HS-27A (cell line): ENCODE results near the gene DCC.
"Not testable (repeated sequence)": the region's sequence is repeated elsewhere in the genome, so short reads cannot be mapped to it uniquely, and the experiment has no call there.

Source experiments
- DNase-seq: peaks from one replicate; pipeline ENCODE4 v3.0.0-alpha.2; 2012; ENCODE audit warnings: low read depth, missing footprints

Gene DCC

GRCh38 chr18:52348209-52348608 is 8.2 kb downstream of the DCC start:
- no peak for DNase-seq

- DNase-seq = no peak
These were observed 9.5 kb downstream of the DCC start for GRCh38 chr18:52349498-52349897.

DNA sequence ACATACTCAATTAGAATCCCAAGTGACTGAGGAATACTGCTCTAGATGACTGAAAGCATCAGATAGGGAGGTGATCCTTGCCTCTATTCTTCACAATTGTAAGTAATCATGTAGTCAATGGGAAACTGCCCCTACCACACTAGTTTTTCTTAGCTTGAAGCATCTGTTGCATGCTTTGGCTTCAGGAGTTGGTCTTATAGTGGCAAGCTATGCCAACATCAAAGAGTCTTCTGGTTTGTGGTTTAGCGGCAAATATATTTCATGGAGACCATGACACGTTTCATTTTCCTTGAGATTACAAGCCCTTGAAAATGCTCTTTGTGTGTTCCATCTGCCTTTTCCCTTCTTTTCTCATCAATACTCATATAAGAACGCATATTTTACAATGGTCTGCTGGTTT is 12.9 kb downstream of the DCC start:
- no peak for DNase-seq

GRCh38 chr18:52353589-52353988 is 13.6 kb downstream of the DCC start:
- DNase-seq = no peak

DNA sequence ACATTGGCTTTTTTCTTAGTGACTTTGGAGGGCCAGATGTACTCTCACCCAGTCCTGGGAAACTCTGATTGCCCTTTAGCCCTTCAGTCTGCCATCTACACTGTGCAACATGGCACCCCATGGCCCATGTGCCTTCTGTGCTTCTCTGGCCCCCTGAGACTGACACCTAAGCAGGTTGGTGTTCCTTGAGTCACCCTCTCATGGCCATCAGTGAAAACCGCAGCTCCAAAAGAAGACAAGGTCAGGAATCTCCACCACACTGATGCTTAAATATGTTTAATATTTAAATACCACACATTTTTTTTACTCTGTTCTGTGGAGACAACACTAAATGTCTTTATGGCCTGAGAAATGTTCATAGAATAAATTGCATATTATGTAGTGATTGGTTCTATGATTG is 23.9 kb downstream of the DCC start:
- DNase-seq = no peak

DNA sequence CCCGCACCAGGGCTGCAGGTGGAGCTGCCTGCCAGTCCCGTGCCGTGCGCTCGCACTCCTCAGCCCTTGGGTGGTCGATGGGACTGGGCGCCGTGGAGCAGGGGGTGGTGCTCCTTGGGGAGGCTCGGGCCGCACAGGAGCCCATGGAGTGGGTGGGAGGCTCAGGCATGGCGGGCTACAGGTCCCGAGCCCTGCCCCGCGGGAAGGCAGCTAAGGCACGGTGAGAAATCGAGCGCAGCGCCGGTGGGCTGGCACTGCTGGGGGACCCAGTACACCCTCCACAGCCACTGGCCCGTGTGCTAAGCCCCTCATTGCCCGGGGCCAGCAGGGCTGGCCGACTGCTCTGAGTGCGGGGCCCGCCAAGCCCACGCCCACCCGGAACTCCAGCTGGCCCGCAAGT is 26.9 kb downstream of the DCC start:
- DNase-seq = not testable (repeated sequence)

DNA sequence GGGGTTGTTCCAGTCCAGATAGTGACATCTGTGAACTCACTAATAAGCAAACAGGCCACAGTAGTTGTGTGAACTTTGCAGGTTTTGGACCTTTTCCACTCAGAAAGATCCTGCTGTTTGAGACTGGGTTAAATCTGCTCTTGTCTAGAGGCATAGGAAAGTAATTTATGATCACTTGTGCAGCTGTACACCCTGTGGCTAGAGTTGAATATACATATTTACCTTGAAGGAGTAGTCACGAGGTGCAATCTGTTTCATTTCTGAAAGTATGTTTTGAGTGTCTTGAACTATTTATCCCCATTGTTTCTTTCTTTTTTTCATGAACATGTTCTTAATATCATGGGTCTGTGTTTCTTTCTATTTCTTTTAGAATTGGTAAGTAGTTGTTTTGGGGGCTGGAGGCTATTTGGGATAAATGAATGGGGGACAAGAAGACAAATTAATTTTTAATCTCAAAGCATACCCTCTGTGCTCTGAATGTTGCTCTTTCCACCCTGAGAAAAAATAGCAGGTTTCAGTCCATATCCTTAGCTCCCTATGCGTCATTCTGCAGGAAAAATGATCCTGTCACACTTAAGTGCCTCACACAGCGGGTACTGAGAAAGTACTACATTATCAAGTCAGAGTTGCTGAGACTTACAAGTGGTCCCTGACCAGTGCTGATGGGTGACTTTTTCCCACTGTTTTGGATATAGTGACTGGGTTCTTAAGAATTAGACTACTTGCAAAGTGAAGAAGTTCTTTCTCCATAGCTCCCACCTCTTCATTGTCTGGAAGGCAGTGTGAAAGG is 28.2 kb downstream of the DCC start:
- no peak for DNase-seq

- no peak for DNase-seq
These were observed 30.8 kb downstream of the DCC start for GRCh38 chr18:52370841-52371240.

DNA sequence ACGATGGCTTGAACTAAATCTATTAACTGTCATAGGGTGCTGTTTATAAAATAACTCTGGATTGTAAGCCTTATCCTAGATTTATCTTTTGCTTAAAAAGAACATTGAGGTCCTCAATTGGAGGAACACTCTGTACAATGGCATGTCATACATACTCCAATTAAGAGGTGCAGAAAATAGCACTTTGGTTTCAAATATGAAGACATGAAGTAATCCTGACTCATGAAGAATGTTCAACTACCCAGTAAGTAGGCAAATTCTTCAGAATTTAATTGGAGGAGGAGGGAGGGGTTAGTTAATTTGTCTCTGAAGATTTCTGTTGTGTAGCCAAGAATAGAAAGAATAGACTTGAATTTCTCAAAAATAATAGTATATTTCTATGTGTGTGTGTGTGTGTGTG is 36.1 kb downstream of the DCC start:
- no peak for DNase-seq

DNA sequence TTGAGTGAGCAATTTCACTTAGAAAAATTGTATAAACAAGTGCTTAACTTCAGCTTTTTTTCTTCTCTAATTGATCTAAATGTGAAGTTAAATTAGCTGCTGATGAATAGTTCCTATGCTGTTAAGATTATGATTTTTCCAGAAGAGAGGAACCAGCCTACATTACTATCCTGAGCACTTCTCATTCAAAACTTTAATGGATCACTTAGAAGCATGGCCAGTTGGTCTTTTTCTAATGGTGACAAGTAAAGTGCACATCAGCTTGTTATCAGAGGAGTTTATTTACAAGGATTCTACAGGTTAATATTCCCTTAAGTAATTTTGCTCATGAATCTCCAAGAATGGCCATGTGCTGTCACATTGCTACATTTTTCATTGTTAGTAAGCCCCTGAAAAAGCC is 37.1 kb downstream of the DCC start:
- no peak for DNase-seq

- DNase-seq = no peak
These were observed 46.3 kb downstream of the DCC start for GRCh38 chr18:52386306-52386705.

DNA sequence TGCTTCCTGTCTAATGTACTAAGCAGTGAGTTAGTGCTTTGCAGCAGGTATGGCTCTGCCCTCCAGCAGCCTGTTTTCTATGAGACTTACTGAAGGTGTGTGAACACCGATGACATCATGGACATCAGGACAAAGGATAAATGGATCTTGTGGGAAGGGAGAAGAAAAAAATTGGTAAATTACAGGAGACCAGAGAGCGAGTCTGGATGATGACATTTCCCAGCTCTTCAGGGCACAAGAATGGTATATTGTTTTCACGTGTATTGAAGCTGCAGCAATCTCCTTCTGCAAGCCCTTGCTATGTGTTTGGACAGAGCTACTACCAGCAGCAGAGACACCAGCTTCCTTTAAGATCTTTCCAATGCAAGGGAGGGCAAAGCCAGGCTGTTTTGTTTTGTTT is 47.2 kb downstream of the DCC start:
- DNase-seq = no peak

DNA sequence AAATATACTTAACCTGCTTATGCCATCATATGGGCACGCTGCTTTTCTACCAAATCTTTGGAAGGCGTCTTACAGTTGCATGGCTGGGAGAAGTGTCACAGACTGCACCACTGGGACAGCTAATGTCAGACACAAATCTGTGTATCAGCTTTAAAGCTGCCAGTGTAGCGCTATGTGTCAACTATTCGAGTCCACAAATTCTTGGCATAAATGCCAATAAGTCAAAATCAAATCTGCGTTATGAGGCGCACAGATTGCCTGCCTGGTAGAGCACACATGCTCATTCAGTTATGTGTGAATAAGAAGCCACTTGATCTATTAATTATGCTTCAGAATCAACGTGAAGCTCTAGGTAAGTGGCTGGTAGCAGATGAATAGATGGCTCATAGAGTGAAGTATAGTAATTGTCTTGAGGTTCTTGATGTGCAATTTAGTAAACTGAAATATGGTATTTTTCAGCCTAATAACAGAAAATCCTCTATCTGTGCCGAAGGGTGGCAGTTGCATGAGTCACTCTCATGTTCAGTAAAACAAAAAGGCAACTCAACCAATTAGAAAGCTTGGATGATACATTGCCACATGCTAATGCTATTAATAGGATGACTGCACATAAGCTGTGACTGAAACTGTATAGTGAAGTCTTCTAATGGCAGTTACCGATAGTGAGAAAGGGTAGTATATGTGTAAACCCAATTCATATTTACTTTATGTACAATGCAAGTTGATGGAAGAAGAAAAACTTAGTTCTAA is 52.0 kb downstream of the DCC start:
- DNase-seq = no peak

DNA sequence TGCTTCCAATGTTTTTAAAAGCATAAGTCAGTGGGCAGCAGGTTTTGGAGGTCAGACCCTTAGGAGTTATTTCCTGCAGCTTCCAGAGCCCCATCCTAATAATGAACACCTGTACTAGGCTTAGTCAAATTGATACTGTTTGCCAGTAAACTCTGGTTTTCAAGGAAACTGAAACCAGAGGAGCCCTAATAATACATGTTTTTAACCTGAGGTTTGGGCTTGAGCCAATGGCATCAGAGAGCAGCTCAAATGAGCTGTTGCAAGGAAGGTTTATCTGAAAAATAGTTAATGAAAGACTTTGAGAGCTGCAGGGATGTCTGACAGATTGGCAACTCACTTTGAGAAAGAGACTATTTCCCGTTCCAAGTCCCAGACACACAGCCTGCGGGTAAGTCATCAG is 54.6 kb downstream of the DCC start:
- no peak for DNase-seq

- DNase-seq = no peak
These were observed 55.3 kb downstream of the DCC start for GRCh38 chr18:52395146-52395852.

DNA sequence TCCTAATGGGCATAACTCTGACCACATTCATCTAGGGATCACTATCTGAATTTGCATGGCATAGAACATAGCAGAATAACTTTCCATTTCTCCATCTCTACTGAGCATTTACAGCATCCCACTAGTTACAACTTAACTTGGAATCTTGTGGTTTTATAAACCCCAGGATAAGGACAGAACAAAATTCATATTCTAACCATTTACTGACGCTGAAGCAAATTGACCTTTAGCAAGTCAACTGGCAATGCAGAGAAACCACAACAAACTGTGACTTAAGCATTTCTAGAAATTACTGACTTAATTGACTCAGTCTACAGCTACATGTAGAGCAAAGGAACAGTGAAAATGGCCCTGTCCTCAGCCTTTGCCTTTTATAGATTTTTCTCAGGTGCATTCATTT is 61.2 kb downstream of the DCC start:
- no peak for DNase-seq

DNA sequence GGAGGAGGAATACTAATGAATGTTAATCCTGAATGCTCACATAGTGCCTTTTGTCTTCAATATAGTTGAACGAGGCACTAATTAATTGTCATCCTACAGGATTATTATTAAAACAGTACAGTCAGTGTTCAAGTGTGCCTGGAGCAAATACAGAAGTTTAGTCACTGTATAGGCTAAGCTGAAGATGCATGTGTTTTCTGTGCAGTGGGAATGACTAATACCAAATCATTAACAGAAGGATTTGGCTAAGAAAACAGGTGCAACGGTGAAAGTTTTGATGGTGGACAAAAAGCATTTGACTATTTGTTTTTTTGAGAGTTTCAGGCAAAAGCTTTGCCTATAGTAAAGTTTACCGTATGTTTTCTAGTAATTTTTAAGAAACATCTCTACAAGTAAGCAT is 62.8 kb downstream of the DCC start:
- no peak for DNase-seq

DNA sequence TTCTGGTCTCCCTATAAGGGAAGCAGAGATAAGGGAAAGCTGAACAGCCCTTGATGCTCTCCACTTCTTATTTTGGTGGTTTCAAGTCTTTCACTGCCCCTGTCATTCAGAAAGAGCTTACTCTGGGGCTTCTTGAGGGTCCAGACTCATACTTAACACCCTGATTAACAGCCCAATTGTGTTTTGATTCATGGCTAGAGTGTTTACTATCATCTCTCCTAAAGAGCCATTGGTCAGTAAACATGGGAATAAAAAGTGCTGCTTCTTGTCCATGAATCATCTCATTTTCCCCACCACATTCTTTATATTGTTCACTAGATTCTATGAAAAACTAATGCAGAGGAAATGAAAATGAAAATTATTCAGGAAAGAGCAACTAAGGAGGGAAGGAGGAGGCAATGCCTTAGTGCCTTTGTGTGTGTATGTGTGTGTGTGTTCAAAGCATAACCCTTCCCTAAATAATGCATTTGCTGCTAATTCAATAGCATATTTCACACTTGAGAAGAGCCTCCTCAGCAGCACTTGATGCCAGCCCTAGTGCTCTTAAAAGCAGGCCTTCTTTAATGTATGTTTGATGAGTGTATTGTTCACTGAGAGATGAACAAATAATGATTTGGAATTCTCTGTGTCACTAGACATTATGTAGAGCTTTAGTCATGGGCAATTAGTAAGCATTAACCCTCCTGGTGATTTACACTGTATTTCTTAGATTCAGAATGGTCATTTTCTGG is 63.5 kb downstream of the DCC start:
- no peak for DNase-seq

DNA sequence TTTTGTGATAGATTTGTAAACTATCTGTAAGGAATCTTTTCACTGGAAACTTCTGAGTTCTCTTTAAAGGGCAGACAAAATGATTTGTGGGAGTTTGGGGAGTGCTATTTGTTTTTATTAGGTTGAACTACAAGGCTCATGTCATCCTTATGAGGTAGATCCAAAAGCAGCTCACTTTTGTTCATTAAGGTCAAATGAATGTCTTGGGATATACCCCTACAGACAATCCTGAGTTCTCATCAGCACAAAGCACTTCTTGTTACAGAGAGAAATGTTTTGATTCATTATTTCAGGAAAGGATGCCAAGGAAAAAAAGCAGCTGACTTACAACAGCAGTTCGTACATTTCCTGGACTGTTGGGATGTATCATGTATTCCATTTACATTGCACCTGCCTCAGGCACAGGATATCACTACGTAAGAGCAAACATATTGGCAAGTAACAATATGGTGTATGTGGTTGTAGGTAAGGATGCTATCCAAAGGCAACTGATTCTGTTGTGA is 68.9 kb downstream of the DCC start:
- no peak for DNase-seq

DNA sequence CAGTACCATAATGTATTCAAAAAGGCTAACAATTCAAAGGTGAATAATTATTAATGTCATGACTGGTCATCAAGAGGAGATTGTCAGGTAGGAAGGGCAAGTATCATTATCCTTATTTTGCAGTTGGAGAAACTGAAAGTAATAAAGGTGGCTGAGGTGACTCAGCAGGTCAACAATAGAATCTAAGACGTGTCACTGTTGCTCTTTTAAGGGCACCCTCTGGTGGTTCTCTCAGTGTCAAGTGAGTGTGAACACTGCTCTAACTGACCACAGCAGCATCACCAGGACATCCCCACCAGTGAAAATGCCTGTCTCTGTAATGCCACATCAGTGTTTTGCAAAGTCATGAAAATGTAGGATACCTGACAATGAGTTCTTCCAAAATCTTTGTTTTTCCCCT is 69.7 kb downstream of the DCC start:
- DNase-seq = no peak

- DNase-seq = no peak
These were observed 75.1 kb downstream of the DCC start for GRCh38 chr18:52415131-52415530.

GRCh38 chr18:52422985-52423601 is 83.1 kb downstream of the DCC start:
- no peak for DNase-seq
